Karpas-422 (cell line): ENCODE results near the gene CADM4. TPM values are rescaled to one million over a fixed set of nuclear protein-coding genes. Genes with fewer than 3 reads are reported as not detected.
"Not testable (repeated sequence)": the region's sequence is repeated elsewhere in the genome, so short reads cannot be mapped to it uniquely, and the experiment has no call there.

Experiments
- DNase-seq: peaks from one replicate; pipeline ENCODE4 v3.0.0-alpha.2; 2015
- H2AFZ ChIP-seq: fragments of 200-600 bp; sonication (generic); 2 replicates; pipeline ENCODE4 v1.6.1; 2014; ENCODE audit warnings: antibody characterized with exemption, low read length, mixed read lengths
- H3K27ac ChIP-seq: fragments of 200-600 bp; sonication (generic); 2 replicates; pipeline ENCODE4 v1.5.1; 2014; ENCODE audit warnings: mild to moderate bottlenecking, low read length, moderate library complexity
- H3K27me3 ChIP-seq: fragments of 200-600 bp; sonication (generic); 2 replicates; pipeline ENCODE4 v1.6.1; 2014; ENCODE audit warnings: low read length, mixed read lengths
- H3K36me3 ChIP-seq: fragments of 200-600 bp; sonication (generic); 2 replicates; pipeline ENCODE4 v1.6.1; 2014; ENCODE audit warnings: low read length, mixed read lengths; ENCODE audit not compliant: insufficient read depth
- H3K4me1 ChIP-seq: fragments of 200-600 bp; sonication (generic); 2 replicates; pipeline ENCODE4 v1.6.1; 2014; ENCODE audit warnings: mild to moderate bottlenecking, low read length, mixed read lengths
- H3K4me2 ChIP-seq: fragments of 200-600 bp; sonication (generic); 2 replicates; pipeline ENCODE4 v1.6.1; 2014; ENCODE audit warnings: low read length, low read depth, mild to moderate bottlenecking; ENCODE audit not compliant: poor library complexity, severe bottlenecking
- H3K4me3 ChIP-seq: fragments of 200-600 bp; sonication (generic); 2 replicates; pipeline ENCODE4 v1.5.1; 2014; ENCODE audit warnings: mild to moderate bottlenecking, antibody characterized with exemption, low read length, mixed read lengths
- H3K79me2 ChIP-seq: fragments of 200-600 bp; sonication (generic); 2 replicates; pipeline ENCODE4 v1.6.1; 2014; ENCODE audit warnings: mild to moderate bottlenecking, low read length, mixed read lengths
- H3K9ac ChIP-seq: fragments of 200-600 bp; sonication (generic); 2 replicates; pipeline ENCODE4 v1.6.0; 2014; ENCODE audit warnings: low read length
- H3K9me2 ChIP-seq: fragments of 200-600 bp; sonication (generic), shearing (Covaris generic); replicated peaks from 2 replicates; pipeline ENCODE4 v1.6.0; 2014; ENCODE audit warnings: mild to moderate bottlenecking, low read length, moderate library complexity; ENCODE audit not compliant: insufficient read depth
- H3K9me3 ChIP-seq: fragments of 300-700, 200-600 bp; sonication (generic); 2 replicates; pipeline ENCODE4 v1.6.1; 2014; ENCODE audit warnings: low read length, mixed read lengths
- H4K20me1 ChIP-seq: fragments of 200-600 bp; sonication (generic); 2 replicates; pipeline ENCODE4 v1.6.1; 2014; ENCODE audit warnings: mild to moderate bottlenecking, antibody characterized with exemption, low read length, low read depth; ENCODE audit not compliant: insufficient read depth
- total RNA-seq: library from RNA; depleted of rRNA; stranded (reverse); fragments of >200 nt; shearing (Covaris generic); gene quantifications from 2 replicates; pipeline ENCODE4 v1.2.3, GENCODE V29; 2014; ENCODE audit warnings: low replicate concordance

Gene CADM4
- total RNA-seq, 1 experiment from 2014 or later, result not detected

DNA sequence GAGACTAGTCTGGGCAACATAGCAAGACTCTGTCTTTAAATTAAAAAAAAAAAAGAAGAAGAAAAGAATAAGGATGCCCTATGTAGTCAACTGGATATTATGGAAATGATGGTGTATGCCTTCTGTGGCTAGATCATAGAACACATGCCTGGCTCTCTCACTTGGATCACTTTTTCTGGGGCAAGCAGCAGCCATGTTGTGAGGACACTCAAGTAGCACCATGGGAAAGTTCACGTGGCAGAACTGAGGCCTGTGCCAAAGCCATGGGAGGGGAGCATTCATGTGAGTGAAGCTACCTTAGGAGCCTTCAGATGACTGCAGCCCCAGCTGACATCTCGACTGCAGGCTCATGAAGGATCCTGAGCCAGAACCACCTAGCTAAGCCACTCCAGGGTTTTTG is 18.4 kb upstream of the CADM4 start:
- Histone ChIP-seq H3K4me2 (no peak overlapping the region), H2AFZ (no peak overlapping the region), H3K27ac (no peak overlapping the region), H3K4me3 (no peak overlapping the region), H3K9me3 (no peaks in the 10 kb centered on the region), H3K9ac (no peak overlapping the region), H3K36me3 (no peaks in the 10 kb centered on the region), H3K79me2 (no peaks in the 10 kb centered on the region), H4K20me1 (no peaks in the 10 kb centered on the region), H3K9me2 (no peaks in the 10 kb centered on the region), H3K27me3 (no peaks in the 10 kb centered on the region), H3K4me1 (no peaks in the 10 kb centered on the region)
- no peak for DNase-seq

- Histone ChIP-seq H2AFZ (no peak overlapping the region), H3K4me3 (no peak overlapping the region), H3K79me2 (no peaks in the 10 kb centered on the region), H3K9ac (no peak overlapping the region), H3K36me3 (no peaks in the 10 kb centered on the region), H3K4me2 (no peak overlapping the region), H3K9me3 (no peaks in the 10 kb centered on the region), H3K27me3 (no peaks in the 10 kb centered on the region), H3K27ac (no peak overlapping the region), H4K20me1 (no peaks in the 10 kb centered on the region), H3K9me2 (no peaks in the 10 kb centered on the region), H3K4me1 (no peaks in the 10 kb centered on the region)
- DNase-seq, result no peak
Measured at GRCh38 chr19:43656436-43656835, 16.8 kb upstream of the CADM4 start.

GRCh38 chr19:43652546-43652874 is 12.9 kb upstream of the CADM4 start:
- Histone ChIP-seq H3K4me1 (no peaks in the 10 kb centered on the region), H3K9me2 (no peaks in the 10 kb centered on the region), H4K20me1 (no peaks in the 10 kb centered on the region), H3K4me3 (no peak overlapping the region), H3K9me3 (no peaks in the 10 kb centered on the region), H3K36me3 (no peaks in the 10 kb centered on the region), H3K27ac (no peak overlapping the region), H3K27me3 (no peaks in the 10 kb centered on the region), H3K79me2 (no peaks in the 10 kb centered on the region), H2AFZ (no peak overlapping the region), H3K4me2 (no peak overlapping the region), H3K9ac (no peak overlapping the region)
- DNase-seq, result no peak

DNA sequence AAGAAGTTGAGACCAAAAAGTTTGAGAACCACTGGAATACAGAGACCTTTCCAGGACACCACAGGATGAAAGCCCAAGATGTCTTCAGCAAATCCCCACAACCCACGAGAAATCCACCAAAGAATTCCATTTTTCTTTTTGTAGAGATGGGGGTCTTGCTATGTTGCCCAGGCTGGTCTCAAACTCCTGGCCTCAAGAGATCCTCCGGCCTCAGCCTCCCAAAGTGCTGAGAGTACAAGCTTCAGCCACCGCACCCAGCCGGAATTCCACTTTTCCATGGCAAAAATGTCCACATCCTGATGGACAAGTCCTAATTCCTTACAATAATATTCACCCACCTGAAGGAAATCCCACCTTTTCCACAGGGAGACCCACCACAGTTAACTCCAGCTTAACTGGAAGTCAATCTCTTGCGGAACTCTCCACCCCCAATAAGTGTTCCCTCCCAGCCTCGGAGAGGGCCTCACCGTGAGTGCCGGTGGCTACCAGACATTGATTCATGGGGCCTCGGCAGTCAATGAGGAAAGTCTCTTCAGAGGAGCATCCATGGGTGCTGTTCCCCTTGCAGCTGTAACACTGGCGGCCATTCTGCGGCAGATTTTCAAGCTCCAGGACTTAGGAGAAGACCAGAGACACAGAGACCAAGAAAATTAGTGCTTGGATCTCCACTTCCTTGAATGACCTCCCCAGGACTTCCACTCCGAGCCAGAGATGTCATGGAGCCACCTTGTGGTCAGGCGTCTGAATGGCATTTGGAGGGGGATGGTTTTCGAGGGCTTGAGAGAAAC is 12.3 kb upstream of the CADM4 start:
- peak; percentile 87 for DNase-seq
- H3K4me3 ChIP-seq, result no peak overlapping the region
- no peak overlapping the region for H3K27ac ChIP-seq
- no peaks in the 10 kb centered on the region for H3K9me3 ChIP-seq
- H3K79me2 ChIP-seq, result no peaks in the 10 kb centered on the region
- H2AFZ ChIP-seq, result peak overlapping the region; percentile 59; the same call in 1 of the 2 replicates
- no peak overlapping the region for H3K4me2 ChIP-seq
- no peaks in the 10 kb centered on the region for H4K20me1 ChIP-seq
- H3K36me3 ChIP-seq, result no peaks in the 10 kb centered on the region
- H3K9me2 ChIP-seq, result no peaks in the 10 kb centered on the region
- H3K27me3 ChIP-seq, result no peaks in the 10 kb centered on the region
- H3K4me1 ChIP-seq, result no peaks in the 10 kb centered on the region
- H3K9ac ChIP-seq, result no peak overlapping the region

- H3K4me2 ChIP-seq, H3K27me3 ChIP-seq, DNase-seq, H3K4me3 ChIP-seq, H3K36me3 ChIP-seq, H2AFZ ChIP-seq, H3K4me1 ChIP-seq, H3K9me2 ChIP-seq, H3K27ac ChIP-seq, H3K9me3 ChIP-seq, H3K9ac ChIP-seq, H3K79me2 ChIP-seq, H4K20me1 ChIP-seq: not testable (repeated sequence)
Measured at GRCh38 chr19:43650276-43650675, 10.6 kb upstream of the CADM4 start.

GRCh38 chr19:43649514-43649913 is 9.9 kb upstream of the CADM4 start:
- DNase-seq, result no peak
- Histone ChIP-seq H4K20me1 (no peaks in the 10 kb centered on the region), H3K4me2 (no peak overlapping the region)

DNA sequence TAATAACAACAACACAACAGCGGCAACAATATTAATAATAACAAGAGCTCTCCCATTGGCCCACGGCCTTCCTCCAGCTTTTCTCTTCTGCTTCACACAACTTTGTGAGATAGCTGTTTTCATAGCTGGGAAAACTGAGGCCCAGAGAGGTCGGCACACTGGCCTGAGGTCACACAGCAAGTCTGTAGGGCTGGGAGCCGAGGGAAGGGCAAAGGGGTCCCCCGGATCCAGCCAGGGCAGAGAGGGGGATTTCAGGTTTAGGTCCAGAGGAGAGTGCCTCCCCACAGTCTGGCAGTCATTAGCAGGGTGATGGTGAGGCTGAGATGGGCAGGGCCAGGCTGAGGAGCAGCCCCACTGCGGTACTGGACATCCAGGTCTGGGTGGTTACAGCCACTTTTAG is 9.0 kb upstream of the CADM4 start:
- Histone ChIP-seq H3K27ac (no peak overlapping the region), H2AFZ (no peak overlapping the region), H3K4me3 (no peak overlapping the region), H3K27me3 (no peaks in the 10 kb centered on the region), H3K9ac (no peak overlapping the region), H3K4me1 (no peaks in the 10 kb centered on the region), H3K9me2 (no peaks in the 10 kb centered on the region), H3K79me2 (no peaks in the 10 kb centered on the region), H3K4me2 (no peak overlapping the region), H3K9me3 (no peaks in the 10 kb centered on the region), H3K36me3 (no peaks in the 10 kb centered on the region), H4K20me1 (no peaks in the 10 kb centered on the region)
- no peak for DNase-seq

More at GRCh38 chr19:43649514-43649913, 9.9 kb upstream of the CADM4 start:
- Histone ChIP-seq H3K27me3 (no peaks in the 10 kb centered on the region), H3K36me3 (no peaks in the 10 kb centered on the region), H2AFZ (no peak overlapping the region), H3K79me2 (no peaks in the 10 kb centered on the region), H3K27ac (no peak overlapping the region), H3K9me3 (no peaks in the 10 kb centered on the region), H3K4me1 (no peaks in the 10 kb centered on the region), H3K9ac (no peak overlapping the region), H3K9me2 (no peaks in the 10 kb centered on the region), H3K4me3 (no peak overlapping the region)

GRCh38 chr19:43644181-43644580 is 4.5 kb upstream of the CADM4 start:
- Histone ChIP-seq H3K27ac (no peak overlapping the region), H3K4me1 (no peaks in the 10 kb centered on the region), H3K9me3 (no peaks in the 10 kb centered on the region), H3K36me3 (no peaks in the 10 kb centered on the region), H3K4me2 (no peak overlapping the region), H4K20me1 (no peaks in the 10 kb centered on the region), H3K9me2 (no peaks in the 10 kb centered on the region), H3K79me2 (no peaks in the 10 kb centered on the region), H3K9ac (no peak overlapping the region), H3K27me3 (no peaks in the 10 kb centered on the region), H2AFZ (no peak overlapping the region), H3K4me3 (no peak overlapping the region)
- DNase-seq, result no peak
